Panc1 (cell line): Measurements from ENCODE around the gene MAMDC2. TPM values are rescaled to one million over a fixed set of nuclear protein-coding genes. Genes with fewer than 3 reads are reported as not detected.
A peak's percentile ranks its signal among the peaks of the same experiment; 100 is the strongest.
"Not testable (repeated sequence)": the region's sequence is repeated elsewhere in the genome, so short reads cannot be mapped to it uniquely, and the experiment has no call there.

Experiments
- ATAC-seq: fragments of 200-7000 bp; cut with Tn5 transposase; 2 replicates; pipeline ENCODE4 v1.9.1; 2020; ENCODE audit warnings: mild to moderate bottlenecking, moderate library complexity
- BruUV-seq: library from RNA; stranded (reverse); fragments of 400-500 nt; replicated peaks from 2 replicates; lab custom pipeline; 2021; lab: Mats Ljungman, UMichigan
- CTCF ChIA-PET: fragments of 300-600 bp; sonication (Branson Sonifier 250); formaldehyde crosslinking; loops from one replicate; lab custom pipeline; 2022; ENCODE audit warnings: antibody characterized with exemption; lab: Charles Lee
- POLR2A ChIA-PET: fragments of 300-600 bp; sonication (Branson Sonifier 250); formaldehyde crosslinking; loops from one replicate; lab custom pipeline; 2022; ENCODE audit warnings: antibody characterized with exemption; lab: Charles Lee
- DNase-seq: peaks from one replicate; pipeline ENCODE4 v3.0.0-alpha.2; 2010; ENCODE audit warnings: low read depth, low spot score
- H3K27ac ChIP-seq: 2 replicates; pipeline ENCODE4 v1.5.1; 2011; ENCODE audit warnings: mild to moderate bottlenecking, low read length, inconsistent platforms
- H3K27me3 ChIP-seq: fragments of 200-500 bp; sonication (Bioruptor generic); 2 replicates; pipeline ENCODE4 v1.6.0; 2014; ENCODE audit warnings: low read length, inconsistent platforms; ENCODE audit not compliant: control insufficient read depth, insufficient read depth
- H3K36me3 ChIP-seq: fragments of 200-500 bp; sonication (Bioruptor generic); 2 replicates; pipeline ENCODE4 v1.5.1; 2014; ENCODE audit warnings: inconsistent platforms, mild to moderate bottlenecking, low read length, moderate library complexity; ENCODE audit not compliant: control insufficient read depth, insufficient read depth
- H3K4me1 ChIP-seq: 2 replicates; pipeline ENCODE4 v1.5.1; 2011; ENCODE audit warnings: inconsistent platforms, mild to moderate bottlenecking, low read length, moderate library complexity; ENCODE audit not compliant: control insufficient read depth, insufficient read depth
- H3K4me3 ChIP-seq, 2 experiments: 2 replicates each; pipeline ENCODE4 v1.5.1; 2011 to 2012; ENCODE audit warnings: low read depth in 2 of 2, low read length in 2 of 2, mild to moderate bottlenecking in 2 of 2, inconsistent platforms in 1 of 2, moderate library complexity in 1 of 2
- H3K9me3 ChIP-seq: fragments of 200-500 bp; sonication (Bioruptor generic); 2 replicates; pipeline ENCODE4 v1.5.1; 2014; ENCODE audit warnings: low read depth, mild to moderate bottlenecking, inconsistent platforms, low read length, moderate library complexity; ENCODE audit not compliant: control insufficient read depth, insufficient read depth
- CTCF ChIP-seq: fragments of 450-650 bp; IDR thresholded peaks from 2 replicates; pipeline ENCODE4 v1.5.1; 2017; ENCODE audit warnings: mild to moderate bottlenecking
- POLR2AphosphoS5 ChIP-seq: IDR thresholded peaks from 2 replicates; pipeline ENCODE4 v1.6.1; 2012; ENCODE audit warnings: mild to moderate bottlenecking, low read depth, low read length, moderate library complexity
- REST ChIP-seq, 2 experiments: IDR thresholded peaks; 2 replicates each; pipeline ENCODE4 v1.6.1; 2011 to 2012; ENCODE audit warnings: low read depth in 2 of 2, control low read depth in 1 of 2, low read length in 1 of 2, mild to moderate bottlenecking in 1 of 2, moderate library complexity in 1 of 2; ENCODE audit not compliant: insufficient read depth in 1 of 2
- SIN3A ChIP-seq: IDR thresholded peaks from 2 replicates; pipeline ENCODE4 v1.6.1; 2012; ENCODE audit warnings: low read depth, mild to moderate bottlenecking, low read length, moderate library complexity, borderline replicate concordance; ENCODE audit not compliant: insufficient read depth
- TCF7L2 ChIP-seq: IDR thresholded peaks from 2 replicates; pipeline ENCODE4 v1.6.1; 2011; ENCODE audit warnings: mild to moderate bottlenecking, low read depth, low read length, inconsistent platforms
- in situ Hi-C: cut with HindIII; loops from 2 replicates; pipeline ENCODE4 v1.10.0; 2016; ENCODE audit warnings: low sequenced_read_pairs, low pct_unique_long_range_greater_than_20kb
- intact Hi-C: fragments of 100-400 bp; cut with micrococcal nuclease; formaldehyde crosslinking; loops from one replicate; pipeline ENCODE4 v1.10.0; 2022; ENCODE audit not compliant: unreplicated experiment
- total RNA-seq: library from RNA; stranded (reverse); gene quantifications from one replicate; pipeline ENCODE4 v1.2.1, GENCODE V29; 2021; ENCODE audit not compliant: unreplicated experiment

Gene MAMDC2
- total RNA-seq, 1 experiment from 2014 or later: 1.5 TPM

GRCh38 chr9:70229579-70229978, 185.9 kb downstream of the MAMDC2 start:
- no peak for TF ChIP-seq SIN3A
- TF ChIP-seq CTCF: peak; percentile 13; the same call in 1 of the 2 replicates
- no peak for DNase-seq
- POLR2A ChIA-PET: no interaction called here

GRCh38 chr9:70232476-70232875, 188.8 kb downstream of the MAMDC2 start:
- ChIA-PET CTCF (no interaction called here), POLR2A (no interaction called here)
- Histone ChIP-seq H3K27me3 (no peaks in the 10 kb centered on the region), H3K27ac (no peak overlapping the region), H3K36me3 (no peaks in the 10 kb centered on the region), H3K9me3 (no peaks in the 10 kb centered on the region), H3K4me1 (no peaks in the 10 kb centered on the region), H3K4me3 (no peak overlapping the region)
- in situ Hi-C loops (no loop called here), intact Hi-C loops (no loop called here)
- DNase-seq: no peak
- no TSS peak for BruUV-seq
- ATAC-seq: no peak
- TF ChIP-seq POLR2AphosphoS5 (no peak), REST (IDR thresholded peaks at IDR 0.05; ENCODE audit: insufficient read depth in 1 of 2, low read depth in 2 of 2, low read length in 1 of 2) (no peak), SIN3A (no peak), TCF7L2 (no peak), CTCF (no peak)

More at GRCh38 chr9:70229579-70229978, 185.9 kb downstream of the MAMDC2 start:
- ATAC-seq: no peak
- intact Hi-C loops: loop anchor here (2.0 kb wide), 1 partner anchor 257 kb away; no protein-coding TSS in a partner anchor
- no peaks in the 10 kb centered on the region for H3K4me1 ChIP-seq
- H3K36me3 ChIP-seq: no peaks in the 10 kb centered on the region
- H3K9me3 ChIP-seq: no peaks in the 10 kb centered on the region
- no peaks in the 10 kb centered on the region for H3K27me3 ChIP-seq
- no peak overlapping the region for H3K27ac ChIP-seq
- CTCF ChIA-PET: no interaction called here
- no TSS peak for BruUV-seq
- H3K4me3 ChIP-seq: no peak overlapping the region
- in situ Hi-C loops: no loop called here

- H3K27ac ChIP-seq, intact Hi-C loops, H3K27me3 ChIP-seq, BruUV-seq, POLR2A ChIA-PET, H3K4me1 ChIP-seq, DNase-seq, CTCF ChIA-PET, H3K4me3 ChIP-seq, ATAC-seq, H3K9me3 ChIP-seq, H3K36me3 ChIP-seq, in situ Hi-C loops: not testable (repeated sequence)
Observed at GRCh38 chr9:70234208-70234607, 190.6 kb downstream of the MAMDC2 start.

GRCh38 chr9:70245952-70246351, 202.3 kb downstream of the MAMDC2 start:
- in situ Hi-C loops: not testable (repeated sequence)

More at GRCh38 chr9:70245952-70246351, 202.3 kb downstream of the MAMDC2 start:
- POLR2A ChIA-PET, H3K36me3 ChIP-seq, DNase-seq, BruUV-seq, H3K9me3 ChIP-seq, H3K4me3 ChIP-seq, H3K27ac ChIP-seq, intact Hi-C loops, H3K27me3 ChIP-seq, CTCF ChIA-PET, H3K4me1 ChIP-seq, ATAC-seq: not testable (repeated sequence)
